Liver (tissue), 9 donors: Measurements from ENCODE around the gene SLC25A40. TPM values are rescaled to one million over a fixed set of nuclear protein-coding genes. Genes with fewer than 3 reads are reported as not detected.

Source experiments
- DNase-seq: peaks from one replicate; pipeline ENCODE4 v3.0.0-alpha.2; 2017; ENCODE audit warnings: low spot score
- H3K27ac ChIP-seq, 2 donors: one replicate each; pipeline ENCODE4 v1.7.0; 2013; ENCODE audit warnings: inconsistent platforms in 2 of 2, low read length in 2 of 2, control low read depth in 1 of 2, low read depth in 1 of 2, mild to moderate bottlenecking in 1 of 2
- H3K27me3 ChIP-seq, 4 donors: one replicate each; pipeline versions ENCODE4 v1.6.1 to v1.7.0; 2013; ENCODE audit warnings: low read length in 3 of 4, inconsistent platforms in 1 of 4, mild to moderate bottlenecking in 1 of 4, moderate library complexity in 1 of 4; ENCODE audit not compliant: control insufficient read depth in 4 of 4, insufficient read depth in 4 of 4
- H3K36me3 ChIP-seq, 4 donors: one replicate each; pipeline versions ENCODE4 v1.6.1 to v1.7.0; 2013; ENCODE audit warnings: low read length in 3 of 4, mild to moderate bottlenecking in 3 of 4, low read depth in 1 of 4, moderate library complexity in 1 of 4; ENCODE audit not compliant: control insufficient read depth in 4 of 4, insufficient read depth in 3 of 4
- H3K4me1 ChIP-seq, 4 donors: one replicate each; pipeline versions ENCODE4 v1.6.1 to v1.7.0; 2013; ENCODE audit warnings: low read length in 3 of 4, mild to moderate bottlenecking in 3 of 4, moderate library complexity in 1 of 4; ENCODE audit not compliant: control insufficient read depth in 4 of 4, insufficient read depth in 4 of 4
- H3K4me3 ChIP-seq, 3 donors: one replicate each; pipeline versions ENCODE4 v1.6.1 to v1.7.0; 2013; ENCODE audit warnings: low read length in 3 of 3, control low read depth in 1 of 3, low read depth in 1 of 3, mild to moderate bottlenecking in 1 of 3
- H3K9ac ChIP-seq, 2 donors: one replicate each; pipeline ENCODE4 v1.7.0; 2013; ENCODE audit warnings: low read length in 2 of 2, mild to moderate bottlenecking in 2 of 2, moderate library complexity in 2 of 2, control low read depth in 1 of 2, low read depth in 1 of 2
- H3K9me3 ChIP-seq, 4 donors: one replicate each; pipeline versions ENCODE4 v1.6.1 to v1.7.0; 2013; ENCODE audit warnings: low read length in 3 of 4; ENCODE audit not compliant: control insufficient read depth in 4 of 4
- FOXA1 ChIP-seq: IDR thresholded peaks from 2 replicates; pipeline ENCODE4 v1.6.1; 2016; ENCODE audit warnings: antibody characterized with exemption
- FOXA2 ChIP-seq: IDR thresholded peaks from 2 replicates; pipeline ENCODE4 v1.6.1; 2016; ENCODE audit warnings: antibody characterized with exemption
- HNF4A ChIP-seq, 2 donors: conservative IDR thresholded peaks; 2 replicates each; pipeline ENCODE4 v1.6.1; 2016; ENCODE audit warnings: antibody characterized with exemption in 2 of 2, mild to moderate bottlenecking in 2 of 2
- HNF4G ChIP-seq: IDR thresholded peaks from 2 replicates; pipeline ENCODE4 v1.6.1; 2016; ENCODE audit warnings: antibody characterized with exemption
- JUND ChIP-seq, 2 donors: IDR thresholded peaks; 2 replicates each; pipeline ENCODE4 v1.6.1; 2016; ENCODE audit warnings: antibody characterized with exemption in 2 of 2
- NR2F2 ChIP-seq: IDR thresholded peaks from 2 replicates; pipeline ENCODE4 v1.6.1; 2016; ENCODE audit warnings: antibody characterized with exemption
- RAD21 ChIP-seq, 2 donors: IDR thresholded peaks; 2 replicates each; pipeline ENCODE4 v1.6.1; 2016; ENCODE audit warnings: antibody characterized with exemption in 2 of 2, mild to moderate bottlenecking in 2 of 2
- RXRA ChIP-seq, 2 donors: IDR thresholded peaks; 2 replicates each; pipeline ENCODE4 v1.6.1; 2017 to 2018; ENCODE audit warnings: antibody characterized with exemption in 2 of 2, mild to moderate bottlenecking in 1 of 2
- SP1 ChIP-seq: IDR thresholded peaks from 2 replicates; pipeline ENCODE4 v1.6.1; 2018; ENCODE audit warnings: antibody characterized with exemption, mild to moderate bottlenecking
- TAF1 ChIP-seq: conservative IDR thresholded peaks from 2 replicates; pipeline ENCODE4 v1.6.1; 2016; ENCODE audit warnings: antibody characterized with exemption, mild to moderate bottlenecking
- YY1 ChIP-seq: IDR thresholded peaks from 2 replicates; pipeline ENCODE4 v1.6.1; 2016; ENCODE audit warnings: antibody characterized with exemption, mild to moderate bottlenecking
- ZBTB33 ChIP-seq: IDR thresholded peaks from 2 replicates; pipeline ENCODE4 v1.6.1; 2016; ENCODE audit warnings: antibody characterized with exemption
- WGBS: extraction: QIAGEN DNeasy Blood & Tissue Kit; methylation state at CpG from one replicate; pipeline ENCODE4 v1.1.7; 2013; 5-methylcytosine and 5-hydroxymethylcytosine counted together
- polyA plus RNA-seq, 2 donors: library from polyadenylated mRNA; stranded (reverse) in 1 of 2; unstranded in 1 of 2; fragments of 200-250 nt in 1 of 2; fragments of >200 nt in 1 of 2; fragmentation: Nextera tagmentation in 1 of 2; extraction: Ambion mirVana in 1 of 2; gene quantifications; one replicate each; pipeline versions ENCODE4 v1.2.1 to v1.2.3, GENCODE V29; 2013 to 2015
- total RNA-seq, 2 donors: library from RNA; depleted of rRNA; stranded (reverse); fragments of >200 nt; gene quantifications; one replicate each; pipeline ENCODE4 v1.2.3, GENCODE V29; 2014
- TF ChIP-seq, protein P1 (sequence below): IDR thresholded peaks from 2 replicates; pipeline ENCODE4 v1.6.1; 2016; ENCODE audit warnings: antibody characterized with exemption
- TF ChIP-seq, protein P2 (sequence below): fragments of 150-350 bp; IDR thresholded peaks from 2 replicates; pipeline ENCODE4 v1.5.1; 2017; ENCODE audit warnings: improper control_type of control experiment, low read depth, low read length; ENCODE audit not compliant: missing input control
- TF ChIP-seq, protein P3 (sequence below): IDR thresholded peaks from 2 replicates; pipeline ENCODE4 v1.6.1; 2016; ENCODE audit warnings: antibody characterized with exemption
- donor health status: healthy.
- donor health status: healthy.
- donor health status: healthy.
- donor health status: healthy.
- donor health status: healthy.

SLC25A40 gene
- total and polyA plus RNA-seq, 4 donors = 3.5 to 14.4 (median 4.4) TPM

DNA sequence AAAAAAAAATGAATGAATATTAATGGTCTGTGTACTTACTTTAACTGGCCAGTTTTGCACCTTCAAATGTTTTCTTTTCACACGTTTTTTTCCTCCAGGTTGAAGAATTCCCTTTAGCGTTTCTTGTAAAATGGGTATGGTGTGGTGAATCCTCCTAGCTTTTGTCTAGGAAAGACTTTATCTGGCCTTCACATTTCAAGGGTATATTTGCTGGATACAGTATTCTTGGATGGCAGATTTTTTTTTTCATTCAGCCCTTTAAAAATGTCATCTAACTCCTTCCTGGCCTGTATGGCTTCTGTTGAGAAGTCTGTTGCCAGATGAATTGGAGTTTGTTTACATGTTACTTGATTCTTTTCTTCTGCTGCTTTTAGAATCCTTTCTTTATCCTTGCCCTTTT is 10.1 kb downstream of the SLC25A40 start:
- no peak for DNase-seq
- WGBS = 98% methylated on average over 2 of the region's 2 CpGs
- Histone ChIP-seq H3K27me3 (no peaks in the 10 kb centered on the region), H3K4me3 (no peak overlapping the region), H3K36me3 (peaks cover 0 to 7% (median 3%) of the 10 kb centered on the region in 4 donors), H3K27ac (no peak overlapping the region), H3K4me1 (no peaks in the 10 kb centered on the region), H3K9me3 (peaks cover 0 to 4% (median 2%) of the 10 kb centered on the region in 4 donors), H3K9ac (no peak overlapping the region)
- TF ChIP-seq FOXA2 (no peak), SP1 (no peak), HNF4A (conservative IDR thresholded peaks at IDR 0.05) (no peak), NR2F2 (no peak)

- H3K27ac ChIP-seq = no peak overlapping the region
- no peak overlapping the region for H3K4me3 ChIP-seq
- no peak for DNase-seq
- no peaks in the 10 kb centered on the region for H3K4me1 ChIP-seq
- no peaks in the 10 kb centered on the region for H3K9me3 ChIP-seq
- WGBS = 92% methylated on average over 3 of the region's 3 CpGs
- H3K9ac ChIP-seq = no peak overlapping the region
- H3K27me3 ChIP-seq = no peaks in the 10 kb centered on the region
- TF ChIP-seq HNF4A (conservative IDR thresholded peaks at IDR 0.05) (no peak), RXRA (IDR thresholded peaks at IDR 0.05) (no peak), FOXA1 (no peak), ZBTB33 (no peak), RAD21 (IDR thresholded peaks at IDR 0.05) (no peak), JUND (IDR thresholded peaks at IDR 0.05) (no peak), HNF4G (no peak), YY1 (no peak), TAF1 (no peak), NR2F2 (no peak)
- TF ChIP-seq, protein P1, sequence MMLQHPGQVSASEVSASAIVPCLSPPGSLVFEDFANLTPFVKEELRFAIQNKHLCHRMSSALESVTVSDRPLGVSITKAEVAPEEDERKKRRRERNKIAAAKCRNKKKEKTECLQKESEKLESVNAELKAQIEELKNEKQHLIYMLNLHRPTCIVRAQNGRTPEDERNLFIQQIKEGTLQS = no peak
- TF ChIP-seq, protein P2, sequence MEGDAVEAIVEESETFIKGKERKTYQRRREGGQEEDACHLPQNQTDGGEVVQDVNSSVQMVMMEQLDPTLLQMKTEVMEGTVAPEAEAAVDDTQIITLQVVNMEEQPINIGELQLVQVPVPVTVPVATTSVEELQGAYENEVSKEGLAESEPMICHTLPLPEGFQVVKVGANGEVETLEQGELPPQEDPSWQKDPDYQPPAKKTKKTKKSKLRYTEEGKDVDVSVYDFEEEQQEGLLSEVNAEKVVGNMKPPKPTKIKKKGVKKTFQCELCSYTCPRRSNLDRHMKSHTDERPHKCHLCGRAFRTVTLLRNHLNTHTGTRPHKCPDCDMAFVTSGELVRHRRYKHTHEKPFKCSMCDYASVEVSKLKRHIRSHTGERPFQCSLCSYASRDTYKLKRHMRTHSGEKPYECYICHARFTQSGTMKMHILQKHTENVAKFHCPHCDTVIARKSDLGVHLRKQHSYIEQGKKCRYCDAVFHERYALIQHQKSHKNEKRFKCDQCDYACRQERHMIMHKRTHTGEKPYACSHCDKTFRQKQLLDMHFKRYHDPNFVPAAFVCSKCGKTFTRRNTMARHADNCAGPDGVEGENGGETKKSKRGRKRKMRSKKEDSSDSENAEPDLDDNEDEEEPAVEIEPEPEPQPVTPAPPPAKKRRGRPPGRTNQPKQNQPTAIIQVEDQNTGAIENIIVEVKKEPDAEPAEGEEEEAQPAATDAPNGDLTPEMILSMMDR = no peak
- TF ChIP-seq, protein P3, sequence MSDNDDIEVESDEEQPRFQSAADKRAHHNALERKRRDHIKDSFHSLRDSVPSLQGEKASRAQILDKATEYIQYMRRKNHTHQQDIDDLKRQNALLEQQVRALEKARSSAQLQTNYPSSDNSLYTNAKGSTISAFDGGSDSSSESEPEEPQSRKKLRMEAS = no peak
- peaks cover 5 to 17% (median 11%) of the 10 kb centered on the region in 4 donors for H3K36me3 ChIP-seq
Measured at GRCh38 chr7:87858417-87859100, 17.6 kb downstream of the SLC25A40 start.
